Neuronal stem cell (in vitro differentiated cells): ENCODE results near the gene TEX29.
A peak's percentile ranks its signal among the peaks of the same experiment; 100 is the strongest.

Source experiments
- DNase-seq: peaks from one replicate; pipeline ENCODE4 v3.0.0-alpha.2; 2013; ENCODE audit warnings: low spot score
- H2AFZ ChIP-seq: one replicate; pipeline ENCODE4 v1.6.1; 2013; ENCODE audit warnings: mild to moderate bottlenecking, low read length, inconsistent platforms
- H2AK5ac ChIP-seq: 2 replicates; pipeline ENCODE4 v1.6.1; 2013; ENCODE audit warnings: low read depth, mild to moderate bottlenecking, inconsistent platforms, low read length, moderate library complexity, mixed read lengths
- H2BK120ac ChIP-seq: 2 replicates; pipeline ENCODE4 v1.6.1; 2013; ENCODE audit warnings: low read depth, mild to moderate bottlenecking, inconsistent platforms, low read length, moderate library complexity, mixed read lengths
- H2BK12ac ChIP-seq: one replicate; pipeline ENCODE4 v1.6.1; 2013; ENCODE audit warnings: low read length, inconsistent platforms
- H2BK15ac ChIP-seq: 2 replicates; pipeline ENCODE4 v1.6.1; 2013; ENCODE audit warnings: mild to moderate bottlenecking, low read length, inconsistent platforms, mixed read lengths
- H2BK5ac ChIP-seq: one replicate; pipeline ENCODE4 v1.6.1; 2013; ENCODE audit warnings: inconsistent platforms, mild to moderate bottlenecking, low read length, moderate library complexity
- H3K14ac ChIP-seq: one replicate; pipeline ENCODE4 v1.6.1; 2013; ENCODE audit warnings: low read length, inconsistent platforms
- H3K18ac ChIP-seq: 2 replicates; pipeline ENCODE4 v1.6.1; 2013; ENCODE audit warnings: low read length, inconsistent platforms
- H3K23ac ChIP-seq: 2 replicates; pipeline ENCODE4 v1.6.1; 2013; ENCODE audit warnings: low read depth, mild to moderate bottlenecking, mixed read lengths, low read length, inconsistent platforms; ENCODE audit not compliant: poor library complexity
- H3K27ac ChIP-seq: replicated peaks from 3 replicates; pipeline ENCODE4 v1.5.1; 2013; ENCODE audit warnings: low read length, inconsistent platforms
- H3K27me3 ChIP-seq, 3 experiments: 2 replicates each; pipeline ENCODE4 v1.6.1; 2013; ENCODE audit warnings: low read length in 3 of 3, mild to moderate bottlenecking in 2 of 3, inconsistent platforms in 1 of 3, low read depth in 1 of 3, mixed read lengths in 1 of 3, moderate library complexity in 1 of 3; ENCODE audit not compliant: control insufficient read depth in 3 of 3, insufficient read depth in 3 of 3
- H3K36me3 ChIP-seq, 2 donors: replicated peaks in 1 of 2; 2 replicates each; pipeline ENCODE4 v1.6.1; 2013; ENCODE audit warnings: low read length in 2 of 2; ENCODE audit not compliant: control insufficient read depth in 2 of 2, insufficient read depth in 2 of 2
- H3K4ac ChIP-seq: 2 replicates; pipeline ENCODE4 v1.6.1; 2013; ENCODE audit warnings: inconsistent platforms, mild to moderate bottlenecking, low read length, moderate library complexity
- H3K4me1 ChIP-seq, 2 donors: 1 replicate in 1 of 2; 2 replicates in 1 of 2; pipeline ENCODE4 v1.6.1; 2013; ENCODE audit warnings: low read length in 2 of 2, low read depth in 1 of 2; ENCODE audit not compliant: control insufficient read depth in 2 of 2, insufficient read depth in 1 of 2
- H3K4me2 ChIP-seq: one replicate; pipeline ENCODE4 v1.6.1; 2013; ENCODE audit warnings: mild to moderate bottlenecking, low read length, inconsistent platforms; ENCODE audit not compliant: insufficient read depth, poor library complexity, severe bottlenecking
- H3K4me3 ChIP-seq, 2 donors: 2 replicates each; pipeline ENCODE4 v1.5.1; 2013; ENCODE audit warnings: low read length in 2 of 2, mild to moderate bottlenecking in 2 of 2, inconsistent platforms in 1 of 2, moderate library complexity in 1 of 2
- H3K79me1 ChIP-seq: one replicate; pipeline ENCODE4 v1.6.1; 2013; ENCODE audit warnings: low read depth, mild to moderate bottlenecking, inconsistent platforms, low read length, moderate library complexity
- H3K9ac ChIP-seq: one replicate; pipeline ENCODE4 v1.6.1; 2013; ENCODE audit warnings: mild to moderate bottlenecking, low read depth, low read length, inconsistent platforms; ENCODE audit not compliant: poor library complexity
- H3K9me3 ChIP-seq, 2 donors: replicated peaks in 1 of 2; 2 replicates each; pipeline versions ENCODE3 to v1.6.1; 2013; ENCODE audit warnings: low read length in 2 of 2, mild to moderate bottlenecking in 2 of 2, inconsistent platforms in 1 of 2, low read depth in 1 of 2, mixed read lengths in 1 of 2, moderate library complexity in 1 of 2; ENCODE audit not compliant: control insufficient read depth in 2 of 2, insufficient read depth in 1 of 2
- H4K8ac ChIP-seq: one replicate; pipeline ENCODE4 v1.6.1; 2013; ENCODE audit warnings: low read depth, mild to moderate bottlenecking, inconsistent platforms, low read length, moderate library complexity
- H4K91ac ChIP-seq: one replicate; pipeline ENCODE4 v1.6.1; 2013; ENCODE audit warnings: low read length, low read depth, mild to moderate bottlenecking, inconsistent platforms; ENCODE audit not compliant: poor library complexity
- WGBS, 2 donors: extraction: QIAGEN DNeasy Blood & Tissue Kit; methylation state at CpG; one replicate each; pipeline ENCODE4 v1.1.7; 2013; ENCODE audit warnings: missing lambda C conversion rate in 2 of 2, mixed read lengths in 1 of 2; ENCODE audit not compliant: insufficient read length in 2 of 2, insufficient replicate concordance in 1 of 2; ENCODE audit errors: extremely low coverage in 2 of 2; 5-methylcytosine and 5-hydroxymethylcytosine counted together

TEX29 gene

GRCh38 chr13:111367340-111367739 is 46.9 kb downstream of the TEX29 start:
- no peak overlapping the region for H2AFZ ChIP-seq
- H3K27me3 ChIP-seq: peaks cover 0 to 4% (median 0%) of the 10 kb centered on the region in 3 experiments
- no peak for DNase-seq
- no peak overlapping the region for H2BK15ac ChIP-seq
- no peaks in the 10 kb centered on the region for H3K79me1 ChIP-seq
- no peak overlapping the region for H3K18ac ChIP-seq
- H3K9ac ChIP-seq: no peak overlapping the region
- no peak overlapping the region for H2BK120ac ChIP-seq
- no peaks in the 10 kb centered on the region for H3K9me3 ChIP-seq
- H3K23ac ChIP-seq: no peak overlapping the region
- H3K27ac ChIP-seq: no peak overlapping the region
- no peak overlapping the region for H2AK5ac ChIP-seq
- no CpG with 5 or more reads among the region's 2 CpGs for WGBS, 2 donors
- H3K4me3 ChIP-seq: no peak overlapping the region
- no peaks in the 10 kb centered on the region for H3K36me3 ChIP-seq
- H3K14ac ChIP-seq: no peak overlapping the region
- H2BK5ac ChIP-seq: no peak overlapping the region
- no peak overlapping the region for H3K4me2 ChIP-seq
- no peak overlapping the region for H4K91ac ChIP-seq
- H4K8ac ChIP-seq: no peak overlapping the region
- H2BK12ac ChIP-seq: no peak overlapping the region
- no peaks in the 10 kb centered on the region for H3K4me1 ChIP-seq
- H3K4ac ChIP-seq: no peak overlapping the region

DNA sequence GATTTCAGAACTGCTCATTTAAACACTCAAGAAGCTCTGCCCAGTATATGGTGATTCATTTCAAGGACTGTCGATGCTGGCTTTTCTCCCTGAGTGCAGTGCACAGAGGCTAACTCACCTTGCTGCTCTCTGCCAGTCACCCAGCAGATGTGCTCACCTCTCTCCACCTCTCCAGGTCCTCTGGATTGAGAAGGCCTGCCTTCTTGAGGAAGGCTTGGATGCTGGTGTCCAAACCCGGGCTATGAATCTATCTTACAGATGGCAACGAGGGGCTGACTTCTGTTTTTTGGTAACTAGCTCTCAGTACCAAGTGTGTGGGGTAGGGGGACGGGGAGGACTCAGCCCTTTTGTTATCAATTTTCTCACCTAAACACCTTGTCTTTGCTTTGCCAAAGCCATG is 47.6 kb downstream of the TEX29 start:
- no peak overlapping the region for H2AK5ac ChIP-seq
- no peak overlapping the region for H2AFZ ChIP-seq
- H4K91ac ChIP-seq: no peak overlapping the region
- H2BK120ac ChIP-seq: no peak overlapping the region
- H3K4me3 ChIP-seq: no peak overlapping the region
- H3K4me2 ChIP-seq: no peak overlapping the region
- H3K9me3 ChIP-seq: no peaks in the 10 kb centered on the region
- no peak for DNase-seq
- H2BK15ac ChIP-seq: no peak overlapping the region
- no peak overlapping the region for H2BK5ac ChIP-seq
- no peak overlapping the region for H3K14ac ChIP-seq
- H3K79me1 ChIP-seq: no peaks in the 10 kb centered on the region
- WGBS, 2 donors: no CpG with 5 or more reads among the region's 4 CpGs
- H3K18ac ChIP-seq: no peak overlapping the region
- no peak overlapping the region for H2BK12ac ChIP-seq
- no peaks in the 10 kb centered on the region for H3K4me1 ChIP-seq
- H3K23ac ChIP-seq: no peak overlapping the region
- H3K27me3 ChIP-seq: no peaks in the 10 kb centered on the region
- H3K36me3 ChIP-seq: no peaks in the 10 kb centered on the region
- H3K9ac ChIP-seq: no peak overlapping the region
- H3K4ac ChIP-seq: no peak overlapping the region
- no peak overlapping the region for H4K8ac ChIP-seq
- H3K27ac ChIP-seq: no peak overlapping the region

GRCh38 chr13:111370147-111370546 is 49.7 kb downstream of the TEX29 start:
- no CpG with 5 or more reads among the region's 5 CpGs for WGBS, 2 donors

GRCh38 chr13:111370570-111371535 is 50.4 kb downstream of the TEX29 start:
- no peak overlapping the region for H4K8ac ChIP-seq
- H3K4me1 ChIP-seq: no peaks in the 10 kb centered on the region
- no peak overlapping the region for H3K23ac ChIP-seq
- H3K4ac ChIP-seq: no peak overlapping the region
- DNase-seq: no peak
- H4K91ac ChIP-seq: no peak overlapping the region
- H3K9me3 ChIP-seq: no peaks in the 10 kb centered on the region
- H3K27ac ChIP-seq: no peak overlapping the region
- peak overlapping the region; percentile 68 for H3K18ac ChIP-seq
- H3K9ac ChIP-seq: no peak overlapping the region
- no peaks in the 10 kb centered on the region for H3K27me3 ChIP-seq
- H2AFZ ChIP-seq: no peak overlapping the region
- no peak overlapping the region for H2BK15ac ChIP-seq
- no peak overlapping the region for H3K14ac ChIP-seq
- no CpG with 5 or more reads among the region's 29 CpGs for WGBS, 2 donors
- H2BK120ac ChIP-seq: no peak overlapping the region
- no peak overlapping the region for H2BK5ac ChIP-seq
- H3K79me1 ChIP-seq: no peaks in the 10 kb centered on the region
- no peak overlapping the region for H3K4me2 ChIP-seq
- no peak overlapping the region for H2AK5ac ChIP-seq
- H2BK12ac ChIP-seq: no peak overlapping the region
- no peaks in the 10 kb centered on the region for H3K36me3 ChIP-seq
- no peak overlapping the region for H3K4me3 ChIP-seq

More at GRCh38 chr13:111370147-111370546, 49.7 kb downstream of the TEX29 start:
- no peak overlapping the region for H3K4ac ChIP-seq
- no peak overlapping the region for H2BK120ac ChIP-seq
- H3K79me1 ChIP-seq: no peaks in the 10 kb centered on the region
- no peaks in the 10 kb centered on the region for H3K36me3 ChIP-seq
- H2AFZ ChIP-seq: no peak overlapping the region
- H3K9me3 ChIP-seq: no peaks in the 10 kb centered on the region
- no peak overlapping the region for H3K18ac ChIP-seq
- no peak overlapping the region for H2BK12ac ChIP-seq
- H4K91ac ChIP-seq: no peak overlapping the region
- H2BK15ac ChIP-seq: no peak overlapping the region
- no peak overlapping the region for H3K9ac ChIP-seq
- H4K8ac ChIP-seq: no peak overlapping the region
- no peak overlapping the region for H3K4me3 ChIP-seq
- H3K4me2 ChIP-seq: no peak overlapping the region
- no peaks in the 10 kb centered on the region for H3K4me1 ChIP-seq
- H3K14ac ChIP-seq: no peak overlapping the region
- no peak overlapping the region for H2AK5ac ChIP-seq
- H3K23ac ChIP-seq: no peak overlapping the region
- DNase-seq: no peak
- no peaks in the 10 kb centered on the region for H3K27me3 ChIP-seq
- H2BK5ac ChIP-seq: no peak overlapping the region
- H3K27ac ChIP-seq: no peak overlapping the region
